Upper lobe of left lung (tissue), 6 donors: ENCODE data around the gene ZNF581. TPM values are rescaled to one million over a fixed set of nuclear protein-coding genes. Genes with fewer than 3 reads are reported as not detected.

Experiments
- ATAC-seq, 2 donors: fragments of 200-7000 bp; cut with Tn5 transposase; one replicate each; pipeline ENCODE4 v1.9.1; 2022; ENCODE audit warnings: mild to moderate bottlenecking in 2 of 2, moderate library complexity in 2 of 2; ENCODE audit not compliant: low FRiP score in 2 of 2
- DNase-seq, 2 donors: peaks; one replicate each; pipeline ENCODE4 v3.0.0-alpha.2; 2019 to 2020
- H3K27ac ChIP-seq, 4 donors: fragments of 200-600 bp; sonication (generic); one replicate each; pipeline ENCODE4 v1.5.1; 2016 to 2019
- H3K27me3 ChIP-seq, 4 donors: fragments of 200-600 bp; sonication (generic); one replicate each; pipeline ENCODE4 v1.5.1; 2017 to 2019
- H3K36me3 ChIP-seq, 4 donors: fragments of 200-600 bp; sonication (generic); one replicate each; pipeline ENCODE4 v1.5.1; 2016 to 2019
- H3K4me1 ChIP-seq, 4 donors: fragments of 200-600 bp; sonication (generic); one replicate each; pipeline ENCODE4 v1.5.1; 2018 to 2019
- H3K4me3 ChIP-seq, 4 donors: fragments of 200-600 bp; sonication (generic); one replicate each; pipeline ENCODE4 v1.5.1; 2017 to 2019; ENCODE audit warnings: mild to moderate bottlenecking in 2 of 4, moderate library complexity in 1 of 4
- H3K9me3 ChIP-seq, 4 donors: fragments of 200-600 bp; sonication (generic); one replicate each; pipeline ENCODE4 v1.5.1; 2018 to 2019
- CTCF ChIP-seq, 6 experiments: fragments of 450-650 bp in 4 of 6; fragments of 200-600 bp in 2 of 6; sonication (generic) in 2 of 6; IDR thresholded peaks; one replicate each; pipeline ENCODE4 v1.5.1; 2016 to 2019; ENCODE audit warnings: antibody characterized with exemption in 6 of 6
- EP300 ChIP-seq, 4 donors: sonication (generic); formaldehyde crosslinking; IDR thresholded peaks; one replicate each; pipeline ENCODE4 v1.5.1; 2017; ENCODE audit warnings: antibody characterized with exemption in 4 of 4, control low read depth in 2 of 4
- POLR2A ChIP-seq, 4 donors: fragments of 450-650 bp; IDR thresholded peaks; one replicate each; pipeline ENCODE4 v1.5.1; 2016 to 2017; ENCODE audit warnings: antibody characterized with exemption in 4 of 4, mild to moderate bottlenecking in 2 of 4
- POLR2AphosphoS5 ChIP-seq, 2 donors: sonication (generic); formaldehyde crosslinking; IDR thresholded peaks; one replicate each; pipeline ENCODE4 v1.5.1; 2017; ENCODE audit warnings: antibody characterized with exemption in 2 of 2
- WGBS, 2 donors: methylation state at CpG; one replicate each; pipeline ENCODE4 v1.1.5; 2017 to 2018; 5-methylcytosine and 5-hydroxymethylcytosine counted together
- total RNA-seq, 6 donors: library from RNA; depleted of rRNA in 4 of 6; stranded (reverse); fragments of >200 nt in 4 of 6; gene quantifications; one replicate each; pipeline versions ENCODE4 v1.1.0 to v1.2.1, GENCODE V29; 2016 to 2021
- donor health status: DM: no; HTN: no; CAD: no; lungs with moderate emphysema.
- donor health status: DM: no; HTN: yes; CAD: no; lungs with severe emphysema.

ZNF581 gene
- total RNA-seq, 6 donors from 2014 or later = 15.6 to 38.8 (median 21.9) TPM

- Histone ChIP-seq H3K27me3 (no peaks in the 10 kb centered on the region), H3K27ac (peak overlapping the region in 2 of 4 donors; percentile 86 to 90), H3K9me3 (no peaks in the 10 kb centered on the region), H3K4me1 (peaks cover 31 to 62% (median 40%) of the 10 kb centered on the region in 4 donors), H3K4me3 (no peak overlapping the region), H3K36me3 (peaks cover 25 to 51% (median 40%) of the 10 kb centered on the region in 4 donors)
- WGBS, 2 donors = 80 to 85% methylated on average over 14 of the region's 15 CpGs
- DNase-seq (no peak), ATAC-seq (no peak)
- TF ChIP-seq POLR2AphosphoS5 (IDR thresholded peaks at IDR 0.05) (no peak), CTCF (IDR thresholded peaks at IDR 0.05) (no peak), POLR2A (IDR thresholded peaks at IDR 0.05) (no peak), EP300 (IDR thresholded peaks at IDR 0.05) (no peak)
These were observed 30.4 kb downstream of the ZNF581 start for GRCh38 chr19:55673889-55674288.

- TF ChIP-seq POLR2AphosphoS5 (IDR thresholded peaks at IDR 0.05) (no peak), POLR2A (IDR thresholded peaks at IDR 0.05) (no peak), EP300 (IDR thresholded peaks at IDR 0.05) (no peak), CTCF (IDR thresholded peaks at IDR 0.05) (no peak)
- Histone ChIP-seq H3K36me3 (peaks cover 24 to 51% (median 40%) of the 10 kb centered on the region in 4 donors), H3K9me3 (no peaks in the 10 kb centered on the region), H3K4me3 (peak overlapping the region; percentile 50 to 99 (median 89)), H3K27me3 (no peaks in the 10 kb centered on the region), H3K4me1 (peaks cover 31 to 68% (median 43%) of the 10 kb centered on the region in 4 donors), H3K27ac (peak overlapping the region; percentile 86 to 98 (median 91))
- ATAC-seq = no peak
- DNase-seq = no peak
- 33 to 36% methylated on average over 16 of the region's 17 CpGs for WGBS, 2 donors
These were observed 31.0 kb downstream of the ZNF581 start for GRCh38 chr19:55674459-55674840.

DNA sequence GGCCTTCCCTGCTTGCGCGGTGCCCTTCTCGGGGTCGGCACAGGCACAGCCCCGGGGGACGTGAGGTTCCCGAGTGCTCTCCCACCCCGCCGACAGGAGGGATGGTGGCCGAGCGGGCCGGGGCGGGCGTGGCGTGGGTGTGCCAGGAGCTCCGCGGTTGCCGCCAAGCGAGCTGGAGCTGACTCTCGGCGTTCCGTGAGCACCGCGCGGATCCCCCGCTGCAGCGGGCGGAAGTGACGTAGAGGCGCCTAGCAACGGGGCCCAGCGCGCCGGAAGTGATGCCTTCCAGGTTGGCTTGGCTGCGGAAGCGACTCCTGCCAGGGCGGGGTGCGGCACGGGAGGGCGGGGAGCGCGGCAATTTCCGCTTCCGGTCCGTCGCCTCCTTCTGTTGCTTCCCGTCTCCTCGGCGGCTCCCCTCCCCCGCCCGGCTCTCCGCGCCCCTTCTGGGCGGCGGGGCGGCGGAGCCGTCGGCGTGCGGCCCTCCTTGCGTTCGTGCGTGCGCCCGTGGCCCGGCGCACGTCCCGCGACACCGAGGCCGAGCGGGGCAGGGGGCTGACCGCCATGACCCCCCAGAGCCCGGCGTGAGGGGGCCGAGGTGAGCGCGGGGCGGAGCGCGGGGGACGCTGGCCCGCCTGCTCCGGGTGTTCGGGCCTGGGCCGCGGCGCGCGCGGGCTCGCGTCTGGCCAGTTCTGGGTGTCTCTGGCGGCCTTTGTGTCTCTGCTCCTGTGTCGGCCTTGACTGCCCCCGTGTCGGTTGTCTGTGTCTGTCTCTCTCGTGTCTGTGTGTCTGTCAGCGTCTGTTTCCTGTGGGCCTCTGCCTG, 31.6 kb downstream of the ZNF581 start, which contains the start of gene EPN1:
Gene EPN1, plus strand, starts transcription at position 386 of the 820 bp plus-strand sequence. CDS start 3,402 bp downstream, outside the sequence.
- peak within 1 kb of the TSS; percentile 86 to 98 (median 91) for H3K27ac ChIP-seq
- WGBS, 2 donors = 0% methylated on average over 9 of the region's 101 CpGs
- H3K4me3 ChIP-seq = peak within 1 kb of the TSS; percentile 69 to 99 (median 89)
- peak in 2 of 4 donors; percentile 66 to 74 for TF ChIP-seq EP300 (IDR thresholded peaks at IDR 0.05)
- TF ChIP-seq POLR2AphosphoS5 (IDR thresholded peaks at IDR 0.05) = peak; percentile 87 to 93
- peak in 1 of 4 donors; percentile 75 for TF ChIP-seq POLR2A (IDR thresholded peaks at IDR 0.05)
- TF ChIP-seq CTCF (IDR thresholded peaks at IDR 0.05) = peak in 3 of 6 experiments; percentile 14 to 29 (median 24)
- DNase-seq (peak; percentile 97 to 99), ATAC-seq (peak; percentile 91 to 96)
- peaks cover 21 to 51% (median 40%) of the 10 kb centered on the region in 4 donors for H3K36me3 ChIP-seq
- peaks cover 36 to 69% (median 47%) of the 10 kb centered on the region in 4 donors for H3K4me1 ChIP-seq
- no peaks in the 10 kb centered on the region for H3K27me3 ChIP-seq
- H3K9me3 ChIP-seq = no peaks in the 10 kb centered on the region

DNA sequence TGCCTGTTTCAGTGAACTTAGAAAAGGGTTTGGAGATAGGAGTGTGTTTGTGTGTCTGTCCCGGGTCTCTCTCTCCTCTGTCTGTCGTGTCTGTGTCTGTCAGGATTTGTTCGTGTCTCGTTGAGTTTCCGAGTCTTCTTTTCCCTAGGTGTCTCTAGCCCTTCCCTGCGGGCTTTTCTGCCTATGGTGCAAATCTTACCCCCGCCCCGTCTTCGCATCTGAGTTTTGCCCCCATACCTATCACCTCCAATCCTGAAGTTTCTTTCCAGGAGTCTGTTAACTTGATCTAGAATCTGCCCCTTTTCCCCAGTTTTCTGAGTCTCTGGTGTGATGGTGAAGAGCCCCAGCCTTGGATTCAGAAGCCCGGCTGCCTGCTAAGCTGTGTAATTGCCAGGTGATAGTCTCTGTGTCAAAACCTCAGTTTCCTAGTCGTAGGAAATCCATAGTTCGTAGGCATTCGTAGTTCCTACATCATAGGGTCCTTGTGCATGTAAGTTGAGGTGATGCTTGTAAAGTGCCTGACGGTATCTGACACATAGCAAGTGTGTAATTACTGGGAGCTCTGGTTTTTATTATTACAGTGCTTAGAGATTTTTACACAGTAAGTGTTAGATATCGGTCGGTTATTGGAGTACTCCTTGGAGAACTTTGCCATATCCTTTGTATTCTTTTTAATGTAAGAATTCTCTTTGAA, 32.4 kb downstream of the ZNF581 start:
- WGBS, 2 donors = 12 to 14% methylated on average over 16 of the region's 16 CpGs
- H3K36me3 ChIP-seq = peaks cover 14 to 51% (median 40%) of the 10 kb centered on the region in 4 donors

More for the DNA sequence above, 32.4 kb downstream of the ZNF581 start:
- Histone ChIP-seq H3K4me1 (peaks cover 36 to 76% (median 48%) of the 10 kb centered on the region in 4 donors), H3K4me3 (peak overlapping the region; percentile 69 to 99 (median 89)), H3K27ac (peak overlapping the region; percentile 86 to 98 (median 91)), H3K27me3 (no peaks in the 10 kb centered on the region), H3K9me3 (no peaks in the 10 kb centered on the region)
- no peak for DNase-seq
- TF ChIP-seq POLR2AphosphoS5 (IDR thresholded peaks at IDR 0.05) (no peak), EP300 (IDR thresholded peaks at IDR 0.05) (no peak), POLR2A (IDR thresholded peaks at IDR 0.05) (no peak), CTCF (IDR thresholded peaks at IDR 0.05) (no peak)
- no peak for ATAC-seq
